Vagina (tissue), 2 donors: ENCODE results near the gene CRTAC1.

ENCODE experiments used
- POLR2A ChIP-seq, 2 donors: fragments of 450-650 bp; IDR thresholded peaks; one replicate each; pipeline ENCODE4 v1.6.1; 2017; ENCODE audit warnings: antibody characterized with exemption in 2 of 2, mild to moderate bottlenecking in 2 of 2, moderate library complexity in 2 of 2
- POLR2AphosphoS5 ChIP-seq, 2 donors: sonication (generic); formaldehyde crosslinking; IDR thresholded peaks; one replicate each; pipeline ENCODE4 v1.9.0; 2017; ENCODE audit warnings: antibody characterized with exemption in 2 of 2, mild to moderate bottlenecking in 2 of 2, low read depth in 1 of 2; ENCODE audit not compliant: insufficient read depth in 1 of 2
- TF ChIP-seq, protein P1 (sequence below), 3 experiments: fragments of 450-650 bp in 2 of 3; fragments of 200-600 bp in 1 of 3; sonication (generic) in 1 of 3; IDR thresholded peaks; one replicate each; pipeline ENCODE4 v1.5.1; 2017 to 2019; ENCODE audit warnings: antibody characterized with exemption in 3 of 3, mild to moderate bottlenecking in 2 of 3, moderate library complexity in 2 of 3

DNA sequence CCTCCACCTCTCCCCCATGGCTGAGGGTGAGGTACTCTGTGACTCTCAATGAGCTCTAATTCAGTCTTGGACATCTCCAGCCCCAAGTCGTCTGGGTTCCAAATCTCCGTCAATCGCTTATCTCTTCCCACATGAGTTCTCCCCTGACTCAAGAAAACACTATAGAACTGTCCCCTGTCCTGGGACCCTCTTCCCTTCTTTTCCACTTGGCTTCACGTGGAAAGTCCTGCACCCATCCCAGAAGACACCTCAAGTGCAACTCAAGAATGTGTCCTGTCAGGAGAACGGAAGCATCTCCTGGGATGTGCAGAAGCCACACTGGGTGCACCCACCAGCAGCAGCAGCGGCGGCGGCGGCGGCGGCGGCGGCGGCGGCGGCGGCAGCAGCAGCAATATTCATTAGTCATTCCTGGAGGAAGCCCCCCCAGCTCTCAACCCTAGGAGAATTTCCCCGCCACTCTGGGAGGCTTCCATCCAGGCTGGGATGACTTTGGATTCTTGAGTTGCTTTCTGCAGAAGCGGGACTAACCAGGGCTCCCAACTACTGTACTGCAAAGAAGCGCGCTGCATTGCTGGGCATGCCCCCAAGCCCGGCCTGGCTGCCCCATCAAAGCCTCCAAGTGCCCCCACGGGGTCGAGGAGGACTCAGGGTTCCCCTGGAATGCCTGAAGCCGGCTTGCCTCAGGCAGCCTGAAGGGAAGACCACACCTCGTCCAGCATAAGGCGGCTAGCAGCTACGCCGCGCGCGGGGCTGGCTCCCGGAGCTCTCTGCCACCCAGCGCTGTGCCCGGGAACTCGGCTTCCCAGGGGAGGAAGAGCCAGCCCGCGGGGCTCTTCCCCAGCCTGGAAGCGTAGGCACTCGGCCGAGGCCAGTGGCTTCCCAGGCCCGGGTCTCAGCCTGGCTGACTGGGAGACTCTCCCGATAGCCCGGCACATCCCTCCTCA lies 1.0 kb downstream of the CRTAC1 start:
- TF ChIP-seq, protein P1, sequence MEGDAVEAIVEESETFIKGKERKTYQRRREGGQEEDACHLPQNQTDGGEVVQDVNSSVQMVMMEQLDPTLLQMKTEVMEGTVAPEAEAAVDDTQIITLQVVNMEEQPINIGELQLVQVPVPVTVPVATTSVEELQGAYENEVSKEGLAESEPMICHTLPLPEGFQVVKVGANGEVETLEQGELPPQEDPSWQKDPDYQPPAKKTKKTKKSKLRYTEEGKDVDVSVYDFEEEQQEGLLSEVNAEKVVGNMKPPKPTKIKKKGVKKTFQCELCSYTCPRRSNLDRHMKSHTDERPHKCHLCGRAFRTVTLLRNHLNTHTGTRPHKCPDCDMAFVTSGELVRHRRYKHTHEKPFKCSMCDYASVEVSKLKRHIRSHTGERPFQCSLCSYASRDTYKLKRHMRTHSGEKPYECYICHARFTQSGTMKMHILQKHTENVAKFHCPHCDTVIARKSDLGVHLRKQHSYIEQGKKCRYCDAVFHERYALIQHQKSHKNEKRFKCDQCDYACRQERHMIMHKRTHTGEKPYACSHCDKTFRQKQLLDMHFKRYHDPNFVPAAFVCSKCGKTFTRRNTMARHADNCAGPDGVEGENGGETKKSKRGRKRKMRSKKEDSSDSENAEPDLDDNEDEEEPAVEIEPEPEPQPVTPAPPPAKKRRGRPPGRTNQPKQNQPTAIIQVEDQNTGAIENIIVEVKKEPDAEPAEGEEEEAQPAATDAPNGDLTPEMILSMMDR (IDR thresholded peaks at IDR 0.05), result no peak
- TF ChIP-seq POLR2A (IDR thresholded peaks at IDR 0.05), result no peak
- TF ChIP-seq POLR2AphosphoS5 (IDR thresholded peaks at IDR 0.05; ENCODE audit: insufficient read depth in 1 of 2, low read depth in 1 of 2), result no peak
